BLaER1 (cell line): ENCODE measurements around the gene DUSP21.
"Not testable (repeated sequence)": the region's sequence is repeated elsewhere in the genome, so short reads cannot be mapped to it uniquely, and the experiment has no call there.

Experiments
- H3K27ac ChIP-seq: shearing (Covaris generic); formaldehyde crosslinking; 2 replicates; pipeline ENCODE4 v1.8.1; 2022
- H3K27me3 ChIP-seq: shearing (Covaris generic); formaldehyde crosslinking; 2 replicates; pipeline ENCODE4 v1.8.1; 2022
- H3K36me3 ChIP-seq: shearing (Covaris generic); formaldehyde crosslinking; 2 replicates; pipeline ENCODE4 v1.8.1; 2022
- H3K4me1 ChIP-seq: shearing (Covaris generic); formaldehyde crosslinking; 2 replicates; pipeline ENCODE4 v1.8.1; 2022
- H3K4me2 ChIP-seq: shearing (Covaris generic); formaldehyde crosslinking; 2 replicates; pipeline ENCODE4 v1.8.1; 2022
- H3K4me3 ChIP-seq: shearing (Covaris generic); formaldehyde crosslinking; 2 replicates; pipeline ENCODE4 v1.8.1; 2022
- H3K9ac ChIP-seq: shearing (Covaris generic); formaldehyde crosslinking; 2 replicates; pipeline ENCODE4 v1.8.1; 2022
- H3K9me3 ChIP-seq: shearing (Covaris generic); formaldehyde crosslinking; 2 replicates; pipeline ENCODE4 v1.8.1; 2022
- H4K20me1 ChIP-seq: shearing (Covaris generic); formaldehyde crosslinking; 2 replicates; pipeline ENCODE4 v1.8.1; 2022
- Cebpa-rat ChIP-seq: shearing (Covaris generic); IDR thresholded peaks from 2 replicates; pipeline ENCODE4 v1.8.1; 2022

The DUSP21 gene

DNA sequence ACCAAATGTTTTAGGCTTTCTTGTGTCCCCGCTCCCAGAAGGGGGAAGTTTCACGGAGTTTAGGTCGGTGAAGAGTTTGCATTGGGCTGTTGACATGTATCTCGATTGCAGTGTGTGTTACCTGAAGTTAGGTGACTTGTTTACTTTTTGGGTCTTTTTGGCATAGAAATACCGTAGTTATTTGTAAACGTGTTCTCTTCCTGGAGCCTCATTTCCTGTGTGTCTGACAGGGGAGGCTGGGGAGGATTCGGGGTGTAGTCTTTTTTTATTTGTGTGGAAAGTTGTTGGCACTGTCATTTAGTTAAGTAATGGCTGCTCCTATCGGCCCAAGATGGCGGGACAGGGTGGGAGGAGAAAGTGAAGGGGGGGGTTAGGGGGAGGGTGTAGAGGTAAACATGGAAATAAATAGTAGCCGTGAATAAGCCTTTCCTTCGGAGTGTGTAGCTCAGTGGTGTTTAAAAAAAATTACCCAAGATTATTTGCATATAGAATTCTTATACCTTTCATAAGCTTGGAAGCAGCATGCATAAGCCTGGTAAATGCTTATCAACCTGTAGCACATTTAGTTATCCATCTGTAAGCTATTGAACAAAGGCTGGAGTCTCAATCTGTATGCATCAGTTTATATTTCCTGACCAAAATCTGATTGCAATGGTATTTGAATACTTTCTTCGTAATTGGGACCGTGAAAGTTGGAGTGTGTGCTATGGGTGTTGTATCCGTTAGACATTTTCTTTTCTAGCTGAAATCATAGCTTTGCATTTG lies 30.8 kb downstream of the DUSP21 start:
- peaks cover 31% of the 10 kb centered on the region for H4K20me1 ChIP-seq
- H3K4me2 ChIP-seq, result peak overlapping the region; percentile 89
- peak overlapping the region; percentile 97 for H3K9ac ChIP-seq
- peak overlapping the region; percentile 90 for H3K4me3 ChIP-seq
- H3K36me3 ChIP-seq, result peaks cover 7% of the 10 kb centered on the region; the same call in 1 of the 2 replicates
- peaks cover 28% of the 10 kb centered on the region for H3K4me1 ChIP-seq
- peaks cover 8% of the 10 kb centered on the region for H3K9me3 ChIP-seq
- no peak for TF ChIP-seq Cebpa-rat
- no peaks in the 10 kb centered on the region for H3K27me3 ChIP-seq
- H3K27ac ChIP-seq, result peak overlapping the region; percentile 98

- Histone ChIP-seq H3K27me3 (no peaks in the 10 kb centered on the region), H3K36me3 (peaks cover 7% of the 10 kb centered on the region; the same call in 1 of the 2 replicates), H3K27ac (peak overlapping the region; percentile 98; the same call in 1 of the 2 replicates), H3K4me3 (peak overlapping the region; percentile 90), H3K9ac (peak overlapping the region; percentile 97), H3K4me1 (peaks cover 28% of the 10 kb centered on the region), H3K9me3 (peaks cover 13% of the 10 kb centered on the region), H3K4me2 (peak overlapping the region; percentile 89), H4K20me1 (peaks cover 31% of the 10 kb centered on the region)
- no peak for TF ChIP-seq Cebpa-rat
Observed at GRCh38 chrX:44875185-44875489, 31.3 kb downstream of the DUSP21 start.

DNA sequence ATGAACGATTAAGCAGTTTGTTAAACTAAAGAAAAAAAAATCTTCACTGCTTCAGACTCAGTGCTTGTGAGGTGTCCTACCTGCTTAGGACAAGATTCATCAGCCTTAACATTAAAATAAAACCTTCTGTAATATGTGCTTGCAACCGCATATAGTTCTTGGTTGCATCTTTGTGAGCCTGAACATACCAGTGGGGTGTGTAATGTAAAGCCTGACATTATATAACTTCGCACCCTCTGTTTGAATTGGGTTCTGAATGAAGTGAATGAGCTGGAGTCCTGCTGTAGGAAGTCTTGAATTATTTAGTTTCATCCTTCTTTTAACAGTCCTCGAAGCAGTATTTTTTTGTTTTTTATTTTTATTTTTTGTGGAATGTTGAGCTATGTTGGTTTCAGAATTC lies 32.3 kb downstream of the DUSP21 start:
- no peaks in the 10 kb centered on the region for H3K27me3 ChIP-seq
- H3K4me2 ChIP-seq, result peak overlapping the region; percentile 89
- peaks cover 10% of the 10 kb centered on the region for H3K36me3 ChIP-seq
- no peak for TF ChIP-seq Cebpa-rat
- peaks cover 19% of the 10 kb centered on the region for H3K4me1 ChIP-seq
- H3K4me3 ChIP-seq, result peak overlapping the region; percentile 90
- peak overlapping the region; percentile 62 for H3K9ac ChIP-seq
- peaks cover 40% of the 10 kb centered on the region for H4K20me1 ChIP-seq
- peaks cover 16% of the 10 kb centered on the region for H3K9me3 ChIP-seq
- H3K27ac ChIP-seq, result no peak overlapping the region

DNA sequence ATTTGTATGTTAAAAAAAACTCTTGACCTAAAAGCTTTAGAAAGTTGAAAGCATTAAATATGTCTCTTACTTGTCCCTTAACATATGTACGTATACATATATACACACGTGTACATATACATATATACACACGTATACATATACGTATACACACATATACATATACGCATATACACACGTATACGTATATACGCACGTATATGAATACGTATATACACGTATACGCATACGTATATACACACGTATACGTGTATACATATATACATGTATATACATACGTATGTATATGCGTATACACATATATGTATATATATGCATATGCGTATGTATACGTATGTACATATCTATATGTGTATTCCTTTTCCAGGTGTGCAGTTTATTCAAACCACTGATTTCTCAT lies 32.9 kb downstream of the DUSP21 start:
- H3K4me1 ChIP-seq, result peaks cover 14% of the 10 kb centered on the region
- H3K9ac ChIP-seq, result no peak overlapping the region
- no peak overlapping the region for H3K27ac ChIP-seq
- H3K4me3 ChIP-seq, result no peak overlapping the region
- H3K36me3 ChIP-seq, result peaks cover 17% of the 10 kb centered on the region
- peaks cover 16% of the 10 kb centered on the region for H3K9me3 ChIP-seq
- H4K20me1 ChIP-seq, result peaks cover 47% of the 10 kb centered on the region
- no peak for TF ChIP-seq Cebpa-rat
- no peaks in the 10 kb centered on the region for H3K27me3 ChIP-seq
- H3K4me2 ChIP-seq, result no peak overlapping the region

DNA sequence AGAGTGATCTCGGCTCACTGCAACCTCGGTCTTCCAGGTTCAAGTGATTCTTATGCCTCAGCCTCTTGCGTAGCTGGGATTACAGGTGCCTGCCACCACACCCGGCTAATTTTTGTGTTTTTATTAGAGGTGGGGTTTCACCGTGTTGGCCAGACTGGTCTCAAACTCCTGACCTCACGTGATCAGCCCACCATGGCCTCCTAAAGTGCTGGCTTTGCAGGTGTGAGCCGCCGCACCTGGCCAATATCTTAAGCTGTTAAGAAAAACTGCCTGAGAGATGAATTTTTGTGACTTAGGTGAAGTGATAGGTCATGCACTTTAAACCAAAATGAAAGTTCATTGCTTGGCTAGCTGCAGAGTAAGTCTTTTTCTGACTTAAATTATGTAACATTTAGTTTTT lies 35.0 kb downstream of the DUSP21 start:
- Histone ChIP-seq H3K27me3 (no peaks in the 10 kb centered on the region), H3K9me3 (peaks cover 28% of the 10 kb centered on the region), H3K27ac (no peak overlapping the region), H3K4me2 (no peak overlapping the region), H4K20me1 (peaks cover 67% of the 10 kb centered on the region), H3K36me3 (peaks cover 25% of the 10 kb centered on the region), H3K9ac (no peak overlapping the region), H3K4me1 (peaks cover 14% of the 10 kb centered on the region), H3K4me3 (no peak overlapping the region)
- TF ChIP-seq Cebpa-rat, result no peak

- H3K9me3 ChIP-seq, result peaks cover 54% of the 10 kb centered on the region
- H3K4me1 ChIP-seq, result no peaks in the 10 kb centered on the region
- TF ChIP-seq Cebpa-rat, result peak; percentile 48; the same call in 1 of the 2 replicates
- no peak overlapping the region for H3K4me3 ChIP-seq
- H3K9ac ChIP-seq, result no peak overlapping the region
- H3K4me2 ChIP-seq, result no peak overlapping the region
- peaks cover 78% of the 10 kb centered on the region for H4K20me1 ChIP-seq
- H3K36me3 ChIP-seq, result peaks cover 51% of the 10 kb centered on the region
- no peak overlapping the region for H3K27ac ChIP-seq
- H3K27me3 ChIP-seq, result no peaks in the 10 kb centered on the region
Observed at GRCh38 chrX:44881549-44881948, 37.7 kb downstream of the DUSP21 start.

- TF ChIP-seq Cebpa-rat, result no peak
- H3K9me3 ChIP-seq, result peaks cover 64% of the 10 kb centered on the region
Observed at GRCh38 chrX:44882635-44883034, 38.8 kb downstream of the DUSP21 start.

DNA sequence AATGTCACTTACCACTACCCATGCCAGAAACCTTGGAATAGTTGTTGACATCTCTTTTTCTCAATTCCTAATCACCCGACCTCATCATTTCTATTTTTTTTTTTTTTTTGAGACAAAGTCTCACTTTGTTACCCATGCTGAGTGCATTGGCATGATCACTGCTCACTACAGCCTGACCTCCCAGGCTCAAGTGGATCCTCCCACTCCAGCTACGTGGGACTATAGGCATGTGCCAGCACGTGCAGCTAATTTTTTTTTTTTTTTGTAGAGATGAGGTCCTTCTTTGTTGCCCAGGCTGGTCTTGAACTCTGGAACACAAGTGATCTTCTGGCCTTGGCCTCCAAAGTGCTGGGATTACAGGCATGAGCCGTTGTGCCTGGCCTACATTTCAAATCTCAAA lies 41.1 kb downstream of the DUSP21 start:
- Histone ChIP-seq H3K9me3 (peaks cover 72% of the 10 kb centered on the region), H3K27ac (no peak overlapping the region), H3K4me1 (peaks cover 12% of the 10 kb centered on the region), H3K9ac (no peak overlapping the region), H4K20me1 (peaks cover 98% of the 10 kb centered on the region), H3K27me3 (no peaks in the 10 kb centered on the region), H3K4me2 (no peak overlapping the region), H3K36me3 (peaks cover 58% of the 10 kb centered on the region), H3K4me3 (no peak overlapping the region)
- TF ChIP-seq Cebpa-rat, result no peak

More at GRCh38 chrX:44882635-44883034, 38.8 kb downstream of the DUSP21 start:
- peaks cover 55% of the 10 kb centered on the region for H3K36me3 ChIP-seq
- H3K27me3 ChIP-seq, result no peaks in the 10 kb centered on the region
- H3K27ac ChIP-seq, result no peak overlapping the region
- H3K4me3 ChIP-seq, result no peak overlapping the region
- no peaks in the 10 kb centered on the region for H3K4me1 ChIP-seq
- peaks cover 89% of the 10 kb centered on the region for H4K20me1 ChIP-seq
- H3K4me2 ChIP-seq, result no peak overlapping the region
- H3K9ac ChIP-seq, result no peak overlapping the region

GRCh38 chrX:44889824-44890223 lies 46.0 kb downstream of the DUSP21 start:
- H3K27ac ChIP-seq, result no peak overlapping the region
- H3K9me3 ChIP-seq, result peaks cover 90% of the 10 kb centered on the region
- H3K9ac ChIP-seq, result no peak overlapping the region
- no peak overlapping the region; the same call in 1 of the 2 replicates for H3K4me2 ChIP-seq
- no peak for TF ChIP-seq Cebpa-rat
- H4K20me1 ChIP-seq, result peaks cover 94% of the 10 kb centered on the region
- H3K4me3 ChIP-seq, result no peak overlapping the region
- no peaks in the 10 kb centered on the region for H3K27me3 ChIP-seq
- H3K4me1 ChIP-seq, result peaks cover 23% of the 10 kb centered on the region
- H3K36me3 ChIP-seq, result peaks cover 54% of the 10 kb centered on the region; the same call in 1 of the 2 replicates

GRCh38 chrX:44890247-44890646 lies 46.4 kb downstream of the DUSP21 start:
- Histone ChIP-seq H3K27me3 (no peaks in the 10 kb centered on the region), H3K4me2 (no peak overlapping the region; the same call in 1 of the 2 replicates), H3K27ac (no peak overlapping the region), H4K20me1 (peaks cover 90% of the 10 kb centered on the region), H3K36me3 (peaks cover 54% of the 10 kb centered on the region; the same call in 1 of the 2 replicates), H3K9ac (no peak overlapping the region), H3K4me3 (no peak overlapping the region), H3K9me3 (peaks cover 90% of the 10 kb centered on the region), H3K4me1 (peaks cover 23% of the 10 kb centered on the region)
- TF ChIP-seq Cebpa-rat, result no peak

DNA sequence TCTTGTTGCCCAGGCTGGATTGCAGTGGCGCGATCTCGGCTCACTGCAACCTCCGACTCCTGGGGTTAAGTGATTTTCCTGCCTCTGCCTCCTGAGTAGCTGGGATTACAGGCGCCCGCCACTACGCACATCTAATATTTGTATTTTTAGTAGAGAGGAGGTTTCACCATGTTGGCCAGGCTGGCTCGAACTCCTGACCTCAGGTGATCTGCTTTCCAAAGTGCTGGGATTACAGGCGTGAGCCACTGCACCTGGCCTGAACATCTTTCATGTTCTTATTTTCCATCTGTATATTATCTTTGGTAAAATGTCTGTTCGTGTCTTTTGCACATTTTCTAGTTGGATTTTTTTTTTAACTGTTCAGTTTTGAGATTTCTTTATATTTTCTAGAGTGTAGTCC lies 46.9 kb downstream of the DUSP21 start:
- H3K27me3 ChIP-seq, H3K9ac ChIP-seq, H3K4me2 ChIP-seq, H3K4me3 ChIP-seq, H3K27ac ChIP-seq: not testable (repeated sequence)
- Histone ChIP-seq H3K4me1 (peaks cover 23% of the 10 kb centered on the region), H4K20me1 (peaks cover 85% of the 10 kb centered on the region), H3K9me3 (peaks cover 88% of the 10 kb centered on the region), H3K36me3 (peaks cover 49% of the 10 kb centered on the region; the same call in 1 of the 2 replicates)
